Measurements from ENCODE around the gene ACAP3.

DNA sequence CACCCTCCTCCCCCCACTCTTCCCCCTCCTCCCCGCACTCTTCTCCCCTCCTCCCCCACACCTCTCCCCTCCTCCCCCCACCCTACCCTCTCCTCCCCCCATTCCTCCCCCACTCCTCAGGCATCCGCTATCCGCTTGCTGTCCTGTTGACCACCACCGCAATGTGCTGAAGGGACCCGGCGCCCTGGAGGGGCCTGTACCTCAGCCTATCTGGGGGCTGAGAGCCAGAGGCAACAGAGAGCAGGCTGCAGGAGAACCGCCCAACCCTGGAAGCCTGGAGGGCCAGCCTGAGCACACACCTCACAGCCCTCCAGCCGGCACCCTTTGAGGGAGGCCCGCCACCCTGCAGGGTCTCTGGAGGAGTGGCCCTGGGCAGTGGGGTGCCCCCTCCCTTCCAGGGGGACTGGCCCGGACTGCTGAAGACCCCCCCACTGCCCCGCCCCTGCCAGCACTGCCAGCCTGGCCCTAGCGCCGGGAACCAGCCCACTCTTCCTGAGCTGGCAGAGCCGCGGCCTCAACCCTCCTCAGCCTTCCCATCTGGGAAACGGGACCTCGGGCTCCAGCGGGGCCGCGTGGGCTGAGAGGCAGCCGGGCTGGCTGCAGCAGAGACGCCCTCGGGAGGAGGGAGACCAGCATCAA is 62.4 kb downstream of the ACAP3 start:
- TF ChIP-seq EZH2 (IDR thresholded peaks at IDR 0.05): no peak
- TF ChIP-seq, protein P1, sequence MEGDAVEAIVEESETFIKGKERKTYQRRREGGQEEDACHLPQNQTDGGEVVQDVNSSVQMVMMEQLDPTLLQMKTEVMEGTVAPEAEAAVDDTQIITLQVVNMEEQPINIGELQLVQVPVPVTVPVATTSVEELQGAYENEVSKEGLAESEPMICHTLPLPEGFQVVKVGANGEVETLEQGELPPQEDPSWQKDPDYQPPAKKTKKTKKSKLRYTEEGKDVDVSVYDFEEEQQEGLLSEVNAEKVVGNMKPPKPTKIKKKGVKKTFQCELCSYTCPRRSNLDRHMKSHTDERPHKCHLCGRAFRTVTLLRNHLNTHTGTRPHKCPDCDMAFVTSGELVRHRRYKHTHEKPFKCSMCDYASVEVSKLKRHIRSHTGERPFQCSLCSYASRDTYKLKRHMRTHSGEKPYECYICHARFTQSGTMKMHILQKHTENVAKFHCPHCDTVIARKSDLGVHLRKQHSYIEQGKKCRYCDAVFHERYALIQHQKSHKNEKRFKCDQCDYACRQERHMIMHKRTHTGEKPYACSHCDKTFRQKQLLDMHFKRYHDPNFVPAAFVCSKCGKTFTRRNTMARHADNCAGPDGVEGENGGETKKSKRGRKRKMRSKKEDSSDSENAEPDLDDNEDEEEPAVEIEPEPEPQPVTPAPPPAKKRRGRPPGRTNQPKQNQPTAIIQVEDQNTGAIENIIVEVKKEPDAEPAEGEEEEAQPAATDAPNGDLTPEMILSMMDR (IDR thresholded peaks at IDR 0.05): no peak

Measured in neural progenitor cell (in vitro differentiated cells).